ENCODE data around the gene NPAS2. TPM values are rescaled to one million over a fixed set of nuclear protein-coding genes. Genes with fewer than 3 reads are reported as not detected.

The NPAS2 gene
- total and polyA plus RNA-seq, 7 donors: 8.5 to 56.2 (median 17.3) TPM

GRCh38 chr2:100806550-100806949 is 13.4 kb upstream of the NPAS2 start:
- no peak overlapping the region for H3K4me3 ChIP-seq
- WGBS, 3 donors: 71 to 73% (median 72%) methylated on average over 3 of the region's 3 CpGs
- no peaks in the 10 kb centered on the region for H3K4me1 ChIP-seq
- H3K36me3 ChIP-seq (ENCODE audit: insufficient read depth in 1 of 2, low read depth in 1 of 2): no peaks in the 10 kb centered on the region
- ATAC-seq: no peak
- H3K27ac ChIP-seq: no peak overlapping the region
- intact Hi-C loops (cut with DNase I): no loop called here
- H3K27me3 ChIP-seq (ENCODE audit: insufficient read depth in 3 of 3, low read length in 2 of 3): no peaks in the 10 kb centered on the region
- no peaks in the 10 kb centered on the region for H3K9me3 ChIP-seq
- TF ChIP-seq, protein P1, sequence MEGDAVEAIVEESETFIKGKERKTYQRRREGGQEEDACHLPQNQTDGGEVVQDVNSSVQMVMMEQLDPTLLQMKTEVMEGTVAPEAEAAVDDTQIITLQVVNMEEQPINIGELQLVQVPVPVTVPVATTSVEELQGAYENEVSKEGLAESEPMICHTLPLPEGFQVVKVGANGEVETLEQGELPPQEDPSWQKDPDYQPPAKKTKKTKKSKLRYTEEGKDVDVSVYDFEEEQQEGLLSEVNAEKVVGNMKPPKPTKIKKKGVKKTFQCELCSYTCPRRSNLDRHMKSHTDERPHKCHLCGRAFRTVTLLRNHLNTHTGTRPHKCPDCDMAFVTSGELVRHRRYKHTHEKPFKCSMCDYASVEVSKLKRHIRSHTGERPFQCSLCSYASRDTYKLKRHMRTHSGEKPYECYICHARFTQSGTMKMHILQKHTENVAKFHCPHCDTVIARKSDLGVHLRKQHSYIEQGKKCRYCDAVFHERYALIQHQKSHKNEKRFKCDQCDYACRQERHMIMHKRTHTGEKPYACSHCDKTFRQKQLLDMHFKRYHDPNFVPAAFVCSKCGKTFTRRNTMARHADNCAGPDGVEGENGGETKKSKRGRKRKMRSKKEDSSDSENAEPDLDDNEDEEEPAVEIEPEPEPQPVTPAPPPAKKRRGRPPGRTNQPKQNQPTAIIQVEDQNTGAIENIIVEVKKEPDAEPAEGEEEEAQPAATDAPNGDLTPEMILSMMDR (IDR thresholded peaks at IDR 0.05): no peak
- no peak for DNase-seq

GRCh38 chr2:100807707-100808106 is 12.2 kb upstream of the NPAS2 start:
- Histone ChIP-seq H3K4me1 (no peaks in the 10 kb centered on the region), H3K4me3 (no peak overlapping the region), H3K9me3 (no peaks in the 10 kb centered on the region), H3K36me3 (ENCODE audit: insufficient read depth in 1 of 2, low read depth in 1 of 2) (no peaks in the 10 kb centered on the region), H3K27ac (no peak overlapping the region), H3K27me3 (ENCODE audit: insufficient read depth in 3 of 3, low read length in 2 of 3) (no peaks in the 10 kb centered on the region)
- TF ChIP-seq, protein P1 (IDR thresholded peaks at IDR 0.05): no peak
- intact Hi-C loops (cut with DNase I): no loop called here
- 27 to 53% (median 28%) methylated on average over 4 of the region's 4 CpGs for WGBS, 3 donors
- peak in 3 of 4 donors; percentile 27 to 55 (median 28) for ATAC-seq
- no peak for DNase-seq

DNA sequence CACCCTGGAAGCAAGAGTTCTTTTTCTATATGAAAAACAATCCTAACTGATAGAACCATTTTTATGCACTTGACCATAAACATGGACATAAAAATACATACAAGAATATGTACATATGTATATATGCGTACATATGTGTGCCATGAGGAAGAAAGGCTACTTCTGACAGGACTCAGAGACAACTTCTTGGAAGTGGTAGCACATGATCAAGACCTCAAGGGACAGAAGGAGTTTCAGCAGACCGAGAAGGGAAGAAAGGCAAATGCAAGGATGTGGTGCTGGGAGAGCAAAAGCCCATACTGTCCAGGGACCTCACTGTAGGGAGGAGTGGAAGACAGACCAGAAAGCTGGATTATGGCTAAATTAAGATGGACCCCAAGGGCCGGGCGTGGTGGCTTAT is 11.4 kb upstream of the NPAS2 start:
- ATAC-seq (no peak), DNase-seq (no peak)
- WGBS, 3 donors: 76 to 93% (median 88%) methylated on average over 4 of the region's 4 CpGs
- Histone ChIP-seq H3K36me3 (ENCODE audit: insufficient read depth in 1 of 2, low read depth in 1 of 2) (no peaks in the 10 kb centered on the region), H3K27ac (no peak overlapping the region), H3K9me3 (no peaks in the 10 kb centered on the region), H3K4me1 (peaks cover 8% of the 10 kb centered on the region), H3K27me3 (ENCODE audit: insufficient read depth in 3 of 3, low read length in 2 of 3) (no peaks in the 10 kb centered on the region), H3K4me3 (no peak overlapping the region)
- TF ChIP-seq, protein P1 (IDR thresholded peaks at IDR 0.05): no peak
- intact Hi-C loops (cut with DNase I): no loop called here

DNA sequence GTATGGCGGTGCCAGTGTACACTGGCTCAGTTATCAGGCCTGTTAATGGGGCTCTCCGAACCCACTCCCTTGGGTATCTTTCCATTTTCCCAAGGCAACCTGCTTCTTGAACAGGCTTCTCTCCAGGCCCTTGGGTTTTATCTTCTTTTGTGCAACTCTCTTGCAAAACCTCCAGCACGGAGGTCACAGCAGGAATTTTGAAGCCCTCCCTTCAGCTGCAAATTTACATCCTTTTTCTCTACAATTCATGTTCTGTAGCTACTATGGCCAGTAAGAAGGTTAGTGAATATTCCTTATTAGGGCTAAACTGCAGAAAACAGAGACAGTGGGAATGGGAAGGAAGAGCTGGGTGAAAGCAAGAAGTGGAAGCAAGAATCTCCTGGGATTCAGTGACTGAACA is 10.4 kb upstream of the NPAS2 start:
- no peaks in the 10 kb centered on the region for H3K27me3 ChIP-seq (ENCODE audit: insufficient read depth in 3 of 3, low read length in 2 of 3)
- WGBS, 3 donors: 77 to 88% (median 85%) methylated on average over 3 of the region's 3 CpGs

More for the DNA sequence above, 10.4 kb upstream of the NPAS2 start:
- Histone ChIP-seq H3K4me3 (no peak overlapping the region), H3K27ac (no peak overlapping the region), H3K4me1 (peaks cover 15% of the 10 kb centered on the region), H3K36me3 (ENCODE audit: insufficient read depth in 1 of 2, low read depth in 1 of 2) (no peaks in the 10 kb centered on the region), H3K9me3 (no peaks in the 10 kb centered on the region)
- DNase-seq (no peak), ATAC-seq (no peak)
- TF ChIP-seq, protein P1 (IDR thresholded peaks at IDR 0.05): no peak
- intact Hi-C loops (cut with DNase I): no loop called here
